ENCODE data around the gene RBP4. TPM values are rescaled to one million over a fixed set of nuclear protein-coding genes. Genes with fewer than 3 reads are reported as not detected.

RBP4 gene
- total RNA-seq, 1 experiment from 2014 or later: 2.2 TPM

- CTCF ChIA-PET: interaction anchor here (1.2 to 1.7 kb wide), 8 partner anchors 12 to 220 kb away, joined by 3 to 21 read pairs (median 6); partner anchors contain the start of gene FFAR4
- POLR2A ChIA-PET: interaction anchor here (0.6 kb wide), 2 partner anchors 19 to 30 kb away, joined by 3 to 6 read pairs; no protein-coding TSS in a partner anchor
- H3K27me3 Mint-ChIP-seq (ENCODE audit: low read depth): peaks cover 23% of the 10 kb centered on the region
- ATAC-seq (no peak), DNase-seq (ENCODE audit: low spot score) (no peak)
- H3K9me3 Mint-ChIP-seq: no peaks in the 10 kb centered on the region
- H3K4me3 Mint-ChIP-seq: no peak overlapping the region
- H3K4me1 Mint-ChIP-seq: peaks cover 20% of the 10 kb centered on the region
- H3K27ac Mint-ChIP-seq: no peak overlapping the region
- no peaks in the 10 kb centered on the region for H3K36me3 Mint-ChIP-seq
- no peak for TF ChIP-seq ELF4 (CRISPR knock-in tag; IDR thresholded peaks at IDR 0.05; ENCODE audit: low read depth)
- no peak for TF ChIP-seq PRDM15 (CRISPR knock-in tag; IDR thresholded peaks at IDR 0.05)
- TF ChIP-seq IRF2 (CRISPR knock-in tag; IDR thresholded peaks at IDR 0.05; ENCODE audit: borderline replicate concordance, low read depth): no peak
- no peak for TF ChIP-seq SOX15 (CRISPR knock-in tag; IDR thresholded peaks at IDR 0.05)
- no peak for TF ChIP-seq ZNF512 (CRISPR knock-in tag; IDR thresholded peaks at IDR 0.05; ENCODE audit: borderline replicate concordance)
- TF ChIP-seq ATF2 (CRISPR knock-in tag; IDR thresholded peaks at IDR 0.05; ENCODE audit: borderline replicate concordance, low read depth): no peak
- no peak for TF ChIP-seq TEAD4 (CRISPR knock-in tag; IDR thresholded peaks at IDR 0.05)
- TF ChIP-seq EMX1 (CRISPR knock-in tag; IDR thresholded peaks at IDR 0.05): no peak
- no peak for TF ChIP-seq USF2 (CRISPR knock-in tag; IDR thresholded peaks at IDR 0.05)
- TF ChIP-seq ZNF532 (CRISPR knock-in tag; IDR thresholded peaks at IDR 0.05; ENCODE audit: borderline replicate concordance): no peak
- no peak for TF ChIP-seq JAZF1 (CRISPR knock-in tag; IDR thresholded peaks at IDR 0.05)
- no peak for TF ChIP-seq ZNF138 (CRISPR knock-in tag; conservative IDR thresholded peaks at IDR 0.05)
- no peak for TF ChIP-seq ESRRA (CRISPR knock-in tag; IDR thresholded peaks at IDR 0.05; ENCODE audit: borderline replicate concordance)
- no peak for TF ChIP-seq RELA (CRISPR knock-in tag; IDR thresholded peaks at IDR 0.05; ENCODE audit: borderline replicate concordance)
Observed at GRCh38 chr10:93595378-93596161, 5.5 kb downstream of the RBP4 start.
